NCI-H748 (cell line): ENCODE results near the gene MRPL4.
"Not testable (repeated sequence)": the region's sequence is repeated elsewhere in the genome, so short reads cannot be mapped to it uniquely, and the experiment has no call there.

Experiments used
- DNase-seq: peaks from one replicate; lab custom pipeline; 2025; ENCODE audit not compliant: unreplicated experiment; lab: John Stamatoyannopoulos, UW

MRPL4 gene

DNA sequence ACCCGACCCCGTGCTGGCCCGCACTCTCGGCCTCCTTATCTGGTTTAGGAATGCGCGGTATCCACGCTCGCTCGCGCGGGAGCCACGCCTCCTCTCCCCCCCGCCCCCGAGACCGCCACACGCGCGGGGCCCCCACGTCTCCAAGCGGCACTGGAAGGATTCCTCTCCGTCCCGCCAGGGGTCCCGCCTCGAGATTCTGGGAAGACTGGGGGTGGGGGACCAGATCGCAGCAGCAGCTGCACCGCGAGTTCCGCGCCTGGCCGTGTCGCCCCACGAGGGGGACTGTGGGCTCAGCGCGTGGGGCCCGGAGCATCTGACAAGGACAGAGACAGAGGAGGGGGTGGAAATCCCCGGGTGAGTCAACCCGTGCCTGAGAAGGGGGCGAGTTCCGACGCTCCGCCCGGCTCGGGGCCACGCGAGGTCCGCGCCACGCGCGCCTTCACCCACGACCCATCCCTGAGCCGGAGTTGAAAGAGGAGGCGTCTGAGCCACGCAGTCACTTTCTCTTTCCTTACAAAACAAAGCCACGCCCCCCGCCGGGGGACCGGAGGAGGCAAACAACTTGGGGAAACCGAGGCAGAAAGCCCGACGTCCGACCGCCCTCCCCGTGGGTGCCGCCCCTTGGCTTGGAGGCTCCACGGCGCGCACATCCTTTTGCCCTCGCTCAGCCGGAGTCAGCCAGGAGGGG, 21.7 kb upstream of the MRPL4 start:
- peak; percentile 25 for DNase-seq

DNA sequence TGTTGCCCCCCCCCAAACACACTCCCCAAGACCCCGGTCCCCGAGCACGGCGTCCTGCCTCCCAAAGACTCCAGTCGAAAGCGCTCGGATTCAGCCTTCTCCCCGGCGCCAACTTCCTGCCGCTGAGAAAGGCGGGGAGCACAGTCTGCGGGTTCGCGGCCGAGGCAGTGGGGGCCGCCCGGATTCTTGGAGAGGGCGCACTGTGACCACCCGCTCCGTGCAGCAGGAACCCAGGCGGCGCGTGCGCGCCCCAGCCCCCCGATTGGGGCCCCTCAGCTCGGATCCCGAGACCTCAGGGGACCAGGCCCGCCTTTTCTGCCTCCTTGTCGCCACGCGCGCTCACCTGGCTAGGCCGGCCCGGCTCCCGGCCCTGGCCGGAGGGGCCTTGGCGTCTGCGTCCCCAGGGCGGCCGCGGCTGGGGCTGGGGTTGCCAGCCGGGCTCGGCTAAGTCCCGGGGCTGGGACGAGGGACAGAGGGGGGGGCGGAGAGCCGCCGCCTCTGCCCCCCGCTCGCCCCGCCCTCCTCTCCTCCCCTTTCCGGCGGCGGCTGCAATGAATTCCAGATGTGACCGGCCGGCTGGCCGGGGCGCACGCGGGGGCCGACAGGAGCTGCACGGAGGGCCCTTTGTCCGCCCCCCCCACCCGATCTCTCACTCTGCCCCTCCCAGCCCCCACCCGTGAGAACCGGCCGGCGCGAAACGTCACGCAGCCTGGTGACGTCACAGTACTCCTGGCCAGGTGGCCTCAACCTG, 21.0 kb upstream of the MRPL4 start, which contains the start of gene S1PR2:
Gene S1PR2, minus strand, starts transcription at position 471 of the 751 bp plus-strand sequence. CDS start 6,426 bp downstream, outside the sequence.
- peak; percentile 68 for DNase-seq

DNA sequence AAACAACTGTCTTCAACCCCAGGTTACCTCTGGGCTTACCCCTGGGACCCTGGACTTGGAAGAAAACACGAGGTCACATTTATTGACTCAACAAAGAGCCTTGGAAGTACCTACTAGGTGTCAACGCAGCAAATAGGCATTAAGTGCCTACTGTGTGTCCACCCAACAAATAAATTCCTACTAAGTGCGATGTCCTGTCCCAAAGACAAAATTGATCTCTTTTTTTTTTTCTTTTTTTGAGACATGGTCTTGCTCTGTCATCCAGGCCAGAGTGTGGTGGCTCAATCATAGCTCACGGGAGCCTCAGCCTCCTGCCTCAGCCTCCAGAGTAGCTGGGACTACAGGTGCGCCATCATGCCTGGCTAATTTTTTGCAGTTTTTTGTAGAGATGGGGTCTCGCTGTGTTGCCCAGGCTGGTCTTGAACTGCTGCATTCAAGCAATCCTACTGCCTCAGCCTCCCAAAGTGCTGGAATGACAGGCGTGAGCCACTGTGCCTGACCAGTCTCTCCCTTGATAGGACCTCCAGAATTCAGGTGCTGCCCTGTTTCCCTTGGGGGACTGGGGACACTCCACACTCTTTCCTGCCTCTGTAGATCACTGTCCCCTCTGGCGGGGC, 20.3 kb upstream of the MRPL4 start:
- DNase-seq: no peak

DNA sequence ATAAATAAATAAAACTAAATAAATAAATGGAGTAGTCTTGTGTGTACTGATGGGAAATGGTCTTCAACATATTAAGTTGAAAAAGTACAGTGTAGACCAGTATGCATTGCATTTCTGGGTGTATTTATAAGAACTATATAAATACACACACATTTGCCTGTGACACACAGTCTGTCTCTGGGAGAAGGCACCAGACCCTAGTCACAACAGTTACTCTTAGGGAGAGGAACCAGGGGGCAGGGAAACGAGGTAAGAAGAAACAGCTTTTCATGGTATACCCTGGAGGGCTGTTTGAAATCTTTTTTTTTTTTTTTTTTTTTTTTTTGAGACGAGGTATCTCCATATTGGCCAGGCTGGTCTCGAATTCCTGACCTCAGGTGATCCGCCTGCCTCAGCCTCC, 18.1 kb upstream of the MRPL4 start:
- DNase-seq: no peak

DNA sequence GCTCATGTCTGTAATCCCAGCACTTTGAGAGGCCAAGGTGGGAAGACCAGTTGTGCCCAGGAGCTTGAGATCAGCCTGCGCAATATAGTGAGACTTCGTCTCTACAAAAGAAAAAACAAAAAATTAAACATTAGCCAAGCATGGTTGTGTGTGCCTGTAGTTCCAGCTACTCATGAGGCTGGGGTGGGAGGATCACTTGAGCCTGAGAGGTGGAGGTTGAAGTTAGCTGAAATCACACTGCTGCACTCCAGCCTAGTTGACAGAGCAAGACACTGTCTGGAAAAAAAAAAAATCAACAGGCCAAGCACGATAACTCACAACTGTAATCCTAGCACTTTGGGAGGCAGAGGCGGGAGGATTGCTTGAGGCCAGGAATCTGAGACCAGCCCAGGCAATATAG, 17.0 kb upstream of the MRPL4 start:
- DNase-seq: no peak

DNA sequence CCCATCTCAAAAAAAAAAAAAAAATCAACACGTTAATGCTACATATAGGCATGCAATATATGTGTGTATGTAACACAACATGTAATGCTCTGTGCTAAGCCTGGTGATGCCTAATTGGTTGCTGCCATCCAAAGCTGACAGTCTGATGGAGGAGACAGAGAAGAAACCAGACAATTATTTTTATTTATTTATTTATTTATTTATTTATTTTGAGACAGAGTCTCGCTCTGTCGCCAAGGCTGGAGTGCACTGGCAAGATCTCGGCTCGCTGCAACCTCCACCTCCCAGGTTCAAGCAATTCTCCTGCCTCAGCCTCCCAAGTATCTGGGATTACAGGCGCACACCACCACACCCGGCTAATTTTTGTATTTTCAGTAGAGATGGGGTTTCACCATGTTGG, 16.6 kb upstream of the MRPL4 start:
- not testable (repeated sequence) for DNase-seq

DNA sequence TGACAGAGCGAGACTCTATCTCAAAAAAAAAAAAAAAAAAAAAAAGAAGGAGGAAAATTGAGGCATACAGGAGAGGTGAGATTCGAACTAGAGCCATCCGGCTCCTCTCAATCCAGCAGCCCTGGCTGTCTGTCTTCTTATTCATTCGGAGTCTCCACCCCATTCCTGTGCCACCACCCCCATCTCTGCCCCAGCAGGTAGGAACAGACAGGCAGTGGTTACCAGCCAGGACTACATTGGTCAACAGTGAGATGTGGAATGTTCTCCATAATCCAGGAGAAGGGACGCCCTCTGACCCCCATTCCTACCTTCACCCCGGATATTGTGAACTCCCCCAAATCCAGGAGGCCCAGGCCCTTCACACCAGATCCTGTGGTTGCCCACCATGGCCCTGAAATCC, 14.3 kb upstream of the MRPL4 start:
- DNase-seq: no peak

DNA sequence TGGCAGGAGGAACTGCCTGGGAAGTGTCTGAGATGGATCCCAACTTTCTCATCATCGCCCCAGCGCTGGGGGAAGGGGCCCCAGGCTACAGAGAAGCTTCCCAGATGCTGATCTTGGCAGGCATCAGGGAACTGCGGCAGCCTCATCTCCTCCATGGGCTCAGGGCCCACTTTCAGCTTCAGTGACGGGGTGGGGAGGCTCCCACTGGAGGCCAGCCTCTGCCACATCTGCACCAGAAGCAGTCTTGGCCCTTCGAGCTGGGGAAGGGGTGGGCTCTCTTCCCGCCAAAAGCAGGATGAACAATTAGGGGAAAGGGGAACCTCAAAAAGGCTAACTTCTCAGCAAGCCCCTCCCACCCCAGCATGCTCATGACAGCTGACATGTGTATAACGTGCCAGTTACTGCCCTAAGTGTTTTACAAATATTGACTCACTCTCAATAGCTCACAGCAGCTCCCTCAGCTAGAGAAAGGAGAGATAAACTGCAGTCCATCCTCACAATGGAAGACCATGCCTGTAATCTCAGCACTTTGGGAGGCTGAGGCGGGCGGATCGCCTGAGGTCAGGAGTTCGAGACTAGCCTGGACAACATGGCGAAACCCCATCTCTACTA, 13.7 kb upstream of the MRPL4 start:
- DNase-seq: peak; percentile 88

DNA sequence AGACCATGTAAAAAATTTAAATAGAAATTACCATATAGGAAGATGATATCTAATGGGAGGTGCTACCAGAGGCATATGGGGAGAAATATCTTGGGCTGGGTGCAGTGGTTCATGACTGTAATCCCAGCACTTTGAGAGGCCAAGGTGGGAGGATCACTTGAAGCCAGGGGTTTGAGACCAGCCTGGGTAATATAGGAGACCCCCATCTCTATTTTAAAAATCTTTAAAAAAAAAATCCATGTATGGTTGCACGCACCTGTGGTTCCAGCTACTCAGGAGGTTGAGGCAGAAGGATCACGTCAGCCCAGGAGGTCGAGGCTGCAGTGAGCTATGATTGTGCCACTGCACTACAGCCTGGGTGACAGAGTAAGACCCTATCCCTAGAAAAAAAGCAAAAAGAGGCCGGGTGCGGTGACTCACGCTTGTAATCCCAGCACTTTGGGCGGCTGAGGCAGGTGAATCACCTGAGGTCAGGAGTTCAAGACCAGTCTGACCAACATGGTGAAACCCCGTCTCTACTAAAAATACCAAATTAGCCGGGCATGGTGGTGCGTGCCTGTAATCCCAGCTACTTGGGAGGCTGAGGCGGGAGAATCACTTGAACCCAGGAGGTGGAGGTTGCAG, 10.1 kb upstream of the MRPL4 start:
- not testable (repeated sequence) for DNase-seq

DNA sequence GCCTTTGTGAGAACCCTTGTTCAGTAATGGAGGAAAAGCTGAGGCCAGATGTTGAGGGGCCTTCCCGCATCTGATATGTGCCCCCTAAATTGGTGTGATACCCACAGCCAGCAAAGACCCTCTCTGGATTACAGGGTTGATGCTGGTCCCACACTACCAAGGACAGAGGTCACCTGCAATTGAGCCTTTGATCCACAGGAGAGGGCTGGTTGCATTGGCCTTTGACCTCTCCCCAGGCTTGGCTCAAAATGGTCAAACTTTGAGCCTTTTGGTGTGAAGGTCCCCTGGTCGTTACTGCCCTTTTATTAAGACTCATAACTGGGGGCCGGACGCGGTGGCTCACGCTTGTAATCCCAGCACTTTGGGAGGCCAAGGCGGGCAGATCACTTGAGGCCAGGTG, 8.4 kb upstream of the MRPL4 start:
- no peak for DNase-seq

DNA sequence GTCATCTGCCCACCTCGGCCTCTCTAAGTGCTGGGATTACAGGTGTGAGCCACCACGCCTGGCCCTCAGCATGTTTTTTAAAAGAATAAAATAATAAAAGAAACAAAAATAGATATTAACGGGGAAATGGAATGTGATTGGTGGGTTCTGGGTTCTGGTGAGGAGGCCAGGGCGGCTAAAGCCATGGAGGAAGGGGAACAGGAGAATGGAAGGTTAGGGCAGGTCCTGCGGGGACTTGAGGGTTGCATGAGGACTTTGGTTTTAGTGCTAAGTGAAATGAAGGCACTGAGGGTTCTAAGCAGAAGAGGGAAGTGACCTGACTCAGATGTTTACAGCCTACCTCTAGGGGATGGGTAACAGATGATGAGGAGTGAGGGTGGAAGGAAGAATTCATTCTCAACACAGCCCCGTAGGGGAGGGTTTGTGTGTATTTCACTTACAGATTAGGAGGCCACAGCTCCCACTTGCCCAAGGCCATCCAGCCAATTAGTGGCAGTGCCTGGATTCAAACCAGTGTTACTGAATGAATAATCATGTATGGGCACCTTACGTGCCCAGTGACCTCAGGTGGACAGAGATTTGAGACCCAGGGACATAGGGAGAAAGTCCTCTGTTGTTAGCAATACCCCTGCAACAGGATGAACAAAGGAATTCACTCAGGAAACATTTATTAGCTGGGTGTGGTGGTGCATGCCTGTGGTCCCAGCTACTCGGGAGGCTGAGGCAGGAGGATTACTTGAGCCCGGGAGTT, 6.7 kb upstream of the MRPL4 start:
- no peak for DNase-seq

DNA sequence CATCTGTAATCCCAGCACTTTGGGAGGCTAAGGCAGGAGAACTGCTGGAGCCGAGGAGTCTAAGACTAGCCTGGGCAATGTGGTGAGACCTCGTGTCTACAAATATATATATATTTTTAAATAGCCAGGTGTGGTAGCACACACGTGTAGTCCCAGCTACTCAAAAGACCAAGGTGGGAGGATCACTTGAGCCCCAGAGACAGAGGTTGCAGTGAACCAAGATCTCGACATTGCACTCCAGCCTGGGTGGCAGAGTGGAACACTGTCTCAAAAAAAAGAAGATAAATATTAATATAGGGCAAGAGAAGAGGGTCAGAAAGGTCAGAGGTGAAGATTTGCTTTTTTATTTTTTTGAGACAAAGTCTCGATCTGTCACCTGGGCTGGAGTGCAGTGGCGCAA, 5.5 kb upstream of the MRPL4 start:
- DNase-seq: no peak

DNA sequence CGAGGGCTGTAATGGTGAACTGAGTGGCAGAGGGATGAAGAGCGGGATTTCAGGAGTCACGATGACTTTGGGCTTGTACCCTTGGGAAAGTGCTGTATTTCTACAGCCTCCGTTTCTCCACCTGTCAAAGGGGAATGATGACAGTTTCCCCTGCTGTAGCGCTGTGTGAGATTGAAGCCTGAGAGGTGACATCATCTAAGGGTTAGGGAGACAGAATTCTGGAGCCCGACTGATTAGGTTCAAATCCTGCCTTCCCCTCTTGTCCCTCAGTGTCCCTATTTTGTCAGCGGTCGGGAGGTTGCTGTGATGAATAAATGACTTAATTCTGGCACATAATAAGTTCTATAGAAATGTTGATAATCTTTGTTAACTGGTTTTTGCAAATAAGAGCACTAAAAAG, 693 bp downstream of the MRPL4 start:
- DNase-seq: no peak

DNA sequence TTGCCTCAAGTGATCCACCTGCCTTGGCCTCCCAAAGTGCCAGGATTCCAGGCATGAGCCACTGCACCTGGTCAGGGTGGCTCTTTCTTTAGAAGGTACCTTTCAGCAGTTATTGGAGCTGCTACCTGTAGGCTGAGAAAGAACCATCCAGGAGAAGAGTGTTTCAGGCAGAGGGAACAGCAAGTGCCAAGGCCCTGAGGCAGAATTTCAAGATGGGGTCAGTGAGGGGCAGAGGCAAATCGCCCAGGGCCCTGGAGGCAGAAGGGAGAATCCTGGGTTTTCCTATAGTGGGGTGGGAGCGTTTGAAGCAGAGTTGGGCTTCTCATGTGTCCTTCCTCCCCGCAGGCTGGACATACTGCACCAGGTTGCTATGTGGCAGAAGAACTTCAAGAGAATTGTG, 2.2 kb downstream of the MRPL4 start:
- DNase-seq: no peak

DNA sequence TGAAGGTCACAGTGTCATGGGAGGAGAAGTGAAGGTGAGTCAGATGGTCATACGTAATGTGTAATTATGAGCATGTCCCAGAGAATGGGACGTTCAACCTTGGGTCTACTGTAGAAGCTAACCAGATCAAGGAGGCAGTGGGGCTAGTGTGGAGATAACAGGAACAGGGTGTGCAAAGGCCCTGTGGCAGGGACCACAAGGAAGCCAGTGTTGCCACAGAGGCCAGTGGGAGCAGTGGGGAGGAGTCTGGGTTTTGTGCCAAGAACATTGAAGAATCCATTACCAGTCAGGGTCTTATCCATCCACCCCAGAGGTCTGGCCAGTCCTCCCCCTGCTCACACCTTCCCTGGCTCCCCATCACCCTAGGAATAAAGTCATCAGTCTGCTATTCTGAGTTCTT, 3.3 kb downstream of the MRPL4 start:
- DNase-seq: no peak

DNA sequence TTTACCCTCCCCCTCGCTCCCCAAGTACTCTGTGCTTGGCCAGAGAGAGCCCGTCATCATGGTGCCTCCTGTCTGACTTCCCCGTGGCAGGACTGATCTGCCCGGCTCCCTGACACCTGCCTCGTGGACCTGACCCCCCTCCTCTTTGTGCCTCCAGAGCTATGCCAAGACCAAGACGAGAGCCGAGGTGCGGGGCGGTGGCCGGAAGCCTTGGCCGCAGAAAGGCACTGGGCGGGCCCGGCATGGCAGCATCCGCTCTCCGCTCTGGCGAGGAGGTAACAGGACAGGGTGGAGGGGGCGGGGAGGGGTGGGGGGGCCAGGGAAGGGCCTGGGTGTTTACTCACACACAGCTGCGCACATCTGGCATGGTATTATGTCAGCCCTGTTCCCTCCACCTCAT, 4.5 kb downstream of the MRPL4 start:
- DNase-seq: no peak

DNA sequence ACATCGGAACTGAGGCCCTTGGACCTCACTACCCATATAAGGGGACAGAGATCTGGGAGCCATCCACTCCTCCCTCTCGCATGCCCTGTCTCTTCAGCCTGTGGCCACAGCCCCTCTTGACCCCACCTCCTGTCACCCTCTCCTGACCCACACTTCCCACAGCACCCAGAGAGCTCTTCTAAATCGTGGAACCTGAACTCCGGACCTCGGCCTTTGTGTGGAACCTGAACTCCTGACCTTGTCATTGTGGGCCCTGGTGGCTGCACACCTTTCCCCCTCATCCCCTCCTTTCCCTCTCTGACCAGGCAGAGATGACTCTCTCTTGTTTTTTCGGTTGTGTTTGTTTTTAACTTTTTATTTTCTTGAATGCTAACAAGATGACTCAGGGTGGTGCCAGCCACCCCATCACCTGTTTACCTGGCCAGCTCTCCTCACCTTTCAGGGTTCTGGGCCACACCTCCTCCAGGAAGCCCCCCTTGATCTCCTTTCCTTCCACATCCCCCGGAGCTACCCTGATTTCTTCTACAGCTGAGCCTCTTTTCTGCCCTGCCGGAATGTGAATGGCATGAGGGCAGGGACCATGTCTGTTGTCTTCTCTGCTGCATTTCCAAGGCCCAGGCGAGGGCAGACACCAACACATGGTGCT, 5.1 kb downstream of the MRPL4 start:
- DNase-seq: no peak

DNA sequence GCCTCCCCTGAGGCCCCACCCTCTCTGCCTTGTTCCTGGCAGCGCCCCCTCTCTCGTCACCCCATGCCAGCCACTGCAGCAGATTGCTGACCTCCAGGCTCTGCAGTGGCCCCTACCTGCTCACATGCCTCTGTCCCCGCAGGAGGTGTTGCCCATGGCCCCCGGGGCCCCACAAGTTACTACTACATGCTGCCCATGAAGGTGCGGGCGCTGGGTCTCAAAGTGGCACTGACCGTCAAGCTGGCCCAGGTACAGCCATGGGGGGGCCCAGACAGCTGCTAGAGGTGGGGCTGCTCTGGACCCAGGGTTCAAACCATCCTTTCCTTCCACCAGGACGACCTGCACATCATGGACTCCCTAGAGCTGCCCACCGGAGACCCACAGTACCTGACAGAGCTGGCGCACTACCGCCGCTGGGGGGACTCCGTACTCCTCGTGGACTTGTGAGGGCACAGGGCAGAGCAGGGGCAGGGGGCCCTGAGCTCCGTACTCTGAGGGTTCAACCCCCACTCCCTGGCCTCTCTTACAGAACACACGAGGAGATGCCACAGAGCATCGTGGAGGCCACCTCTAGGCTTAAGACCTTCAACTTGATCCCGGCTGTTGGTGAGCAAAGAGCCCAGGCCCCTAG, 6.2 kb downstream of the MRPL4 start:
- no peak for DNase-seq

DNA sequence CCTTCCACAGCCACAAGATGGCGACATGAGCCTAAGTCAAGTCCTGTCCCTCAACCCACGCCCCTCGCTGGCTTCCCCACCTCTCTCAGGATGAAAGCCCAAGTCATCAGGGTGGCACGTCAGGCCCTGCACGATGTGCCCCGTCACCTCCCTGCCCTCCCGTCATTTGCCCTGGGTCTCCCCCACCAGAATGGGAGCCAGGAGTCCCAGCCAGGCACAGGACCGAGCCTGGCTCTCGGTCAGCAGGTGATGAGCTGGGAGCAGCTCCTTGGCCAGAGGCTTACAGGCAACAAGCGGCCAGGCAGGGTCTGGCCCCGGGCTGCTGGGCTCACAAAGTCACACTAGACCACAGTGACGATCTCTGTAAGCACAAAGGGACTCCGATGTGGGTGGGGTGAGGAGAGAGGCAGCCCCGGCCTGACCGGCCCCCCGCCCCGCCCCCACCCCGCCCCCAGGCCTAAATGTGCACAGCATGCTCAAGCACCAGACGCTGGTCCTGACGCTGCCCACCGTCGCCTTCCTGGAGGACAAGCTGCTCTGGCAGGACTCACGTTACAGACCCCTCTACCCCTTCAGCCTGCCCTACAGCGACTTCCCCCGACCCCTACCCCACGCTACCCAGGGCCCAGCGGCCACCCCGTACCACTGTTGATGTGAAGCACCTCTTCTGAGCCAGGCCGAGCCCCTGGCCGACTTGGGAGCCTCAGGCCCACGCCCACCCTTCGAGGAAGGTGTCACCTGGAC, 7.3 kb downstream of the MRPL4 start:
- peak; percentile 76 for DNase-seq
